ENCODE results near the gene TTYH2.
A peak's percentile ranks its signal among the peaks of the same experiment; 100 is the strongest.

- no peak for TF ChIP-seq EP300 (IDR thresholded peaks at IDR 0.05)
- TF ChIP-seq CTCF (IDR thresholded peaks at IDR 0.05): peak; percentile 81 to 97 (median 86)
- TF ChIP-seq POLR2A (IDR thresholded peaks at IDR 0.05): no peak
Measured at GRCh38 chr17:74210191-74211140, 2.9 kb upstream of the TTYH2 start.

All from upper lobe of left lung (tissue), 4 donors.